Measurements from ENCODE around the gene PPP2R1A. TPM values are rescaled to one million over a fixed set of nuclear protein-coding genes. Genes with fewer than 3 reads are reported as not detected.

The PPP2R1A gene
- 100 to 1,000 TPM; 215 to 231 TPM for total RNA-seq

- H3K27ac Mint-ChIP-seq, result peak within 1 kb of the TSS; percentile 97
- ATAC-seq (peak; percentile 93), DNase-seq (peak; percentile 99)
- ChIA-PET POLR2A (interaction anchor here (0.6 to 1.6 kb wide), 5 partner anchors 8 to 498 kb away, joined by 3 to 9 read pairs (median 4); no protein-coding TSS in a partner anchor), CTCF (interaction anchor here (1.1 to 2.0 kb wide), 3 partner anchors 37 to 412 kb away, joined by 3 to 5 read pairs (median 5); no protein-coding TSS in a partner anchor)
- no peaks in the 10 kb centered on the region for H3K9me3 Mint-ChIP-seq (ENCODE audit: low read depth)
- intact Hi-C loops (cut with DNase I, micrococcal nuclease), result loop anchor here (1.0 to 5.0 kb wide), 18 partner anchors 19 to 1082 kb away; partner anchors contain the start of genes ZNF616 (in 2 of the 2), ZNF836 (in 2 of the 2), CTU1 (in 1 of the 2) and ZNF160 (in 1 of the 2)
- H3K27me3 Mint-ChIP-seq, result no peaks in the 10 kb centered on the region
- peaks cover 35% of the 10 kb centered on the region for H3K36me3 Mint-ChIP-seq (ENCODE audit: low read depth)
- peak within 1 kb of the TSS; percentile 91 for H3K4me3 Mint-ChIP-seq
- peaks cover 41% of the 10 kb centered on the region for H3K4me1 Mint-ChIP-seq
Measured at GRCh38 chr19:52189735-52190486, at the start of gene PPP2R1A. PPP2R1A (plus strand) TSS chr19:52190052; CDS start chr19:52190097, 45 bp downstream.

- no peak for ATAC-seq
- Mint-ChIP-seq H3K36me3 (ENCODE audit: low read depth) (peaks cover 19% of the 10 kb centered on the region), H3K27ac (no peak overlapping the region), H3K4me3 (no peak overlapping the region), H3K4me1 (peaks cover 27% of the 10 kb centered on the region), H3K9me3 (ENCODE audit: low read depth) (peaks cover 17% of the 10 kb centered on the region), H3K27me3 (no peaks in the 10 kb centered on the region)
- ChIA-PET POLR2A (no interaction called here), CTCF (interaction anchor here (1.9 kb wide), 1 partner anchor 96 kb away, joined by 9 read pairs; no protein-coding TSS in a partner anchor)
- no peak for DNase-seq
- intact Hi-C loops (cut with DNase I, micrococcal nuclease), result no loop called here
Measured at GRCh38 chr19:52141203-52141602, 48.6 kb upstream of the PPP2R1A start.

- Mint-ChIP-seq H3K4me1 (peaks cover 24% of the 10 kb centered on the region), H3K36me3 (ENCODE audit: low read depth) (peaks cover 17% of the 10 kb centered on the region), H3K27ac (no peak overlapping the region), H3K4me3 (no peak overlapping the region), H3K9me3 (ENCODE audit: low read depth) (peaks cover 21% of the 10 kb centered on the region), H3K27me3 (no peaks in the 10 kb centered on the region)
- POLR2A ChIA-PET, result interaction anchor here (1.2 kb wide), 1 partner anchor 47 kb away, joined by 3 read pairs; no protein-coding TSS in a partner anchor
- CTCF ChIA-PET, result interaction anchor here (0.6 to 1.9 kb wide), 2 partner anchors 10 to 95 kb away, joined by 3 to 9 read pairs; no protein-coding TSS in a partner anchor
- no peak for DNase-seq
- no peak for ATAC-seq
- intact Hi-C loops (cut with DNase I, micrococcal nuclease), result no loop called here
Measured at GRCh38 chr19:52142001-52142595, 47.8 kb upstream of the PPP2R1A start.

GRCh38 chr19:52148256-52148655 lies 41.6 kb upstream of the PPP2R1A start:
- ChIA-PET POLR2A (no interaction called here), CTCF (no interaction called here)
- peaks cover 37% of the 10 kb centered on the region for H3K9me3 Mint-ChIP-seq (ENCODE audit: low read depth)
- peaks cover 35% of the 10 kb centered on the region for H3K36me3 Mint-ChIP-seq (ENCODE audit: low read depth)
- intact Hi-C loops (cut with DNase I, micrococcal nuclease), result no loop called here
- H3K4me3 Mint-ChIP-seq, result no peak overlapping the region
- no peak overlapping the region for H3K27ac Mint-ChIP-seq
- ATAC-seq, result no peak
- no peak for DNase-seq
- no peaks in the 10 kb centered on the region for H3K27me3 Mint-ChIP-seq
- H3K4me1 Mint-ChIP-seq, result no peaks in the 10 kb centered on the region

- CTCF ChIA-PET, result no interaction called here
Measured at GRCh38 chr19:52155596-52156359, 34.1 kb upstream of the PPP2R1A start.

GRCh38 chr19:52170304-52170703 lies 19.5 kb upstream of the PPP2R1A start:
- ChIA-PET POLR2A (no interaction called here), CTCF (interaction anchor here (0.6 kb wide), 1 partner anchor 39 kb away, joined by 3 read pairs; no protein-coding TSS in a partner anchor)
- peaks cover 17% of the 10 kb centered on the region for H3K4me1 Mint-ChIP-seq
- H3K4me3 Mint-ChIP-seq, result peak overlapping the region; percentile 87
- peaks cover 1% of the 10 kb centered on the region for H3K9me3 Mint-ChIP-seq (ENCODE audit: low read depth)
- no peaks in the 10 kb centered on the region for H3K27me3 Mint-ChIP-seq
- DNase-seq (peak; percentile 37), ATAC-seq (no peak)
- H3K27ac Mint-ChIP-seq, result peak overlapping the region; percentile 93
- peaks cover 41% of the 10 kb centered on the region for H3K36me3 Mint-ChIP-seq (ENCODE audit: low read depth)
- intact Hi-C loops (cut with DNase I, micrococcal nuclease), result loop anchor here in 1 of 2 experiments (2.0 to 10.0 kb wide), 2 partner anchors 364 to 726 kb away; no protein-coding TSS in a partner anchor

More at GRCh38 chr19:52155596-52156359, 34.1 kb upstream of the PPP2R1A start:
- H3K27me3 Mint-ChIP-seq, result no peaks in the 10 kb centered on the region
- H3K27ac Mint-ChIP-seq, result no peak overlapping the region
- H3K9me3 Mint-ChIP-seq (ENCODE audit: low read depth), result peaks cover 59% of the 10 kb centered on the region
- intact Hi-C loops (cut with DNase I, micrococcal nuclease), result no loop called here
- H3K36me3 Mint-ChIP-seq (ENCODE audit: low read depth), result peaks cover 83% of the 10 kb centered on the region
- POLR2A ChIA-PET, result no interaction called here
- DNase-seq (no peak), ATAC-seq (no peak)
- no peaks in the 10 kb centered on the region for H3K4me1 Mint-ChIP-seq
- no peak overlapping the region for H3K4me3 Mint-ChIP-seq

- Mint-ChIP-seq H3K4me3 (peak overlapping the region; percentile 87), H3K9me3 (ENCODE audit: low read depth) (peaks cover 1% of the 10 kb centered on the region), H3K36me3 (ENCODE audit: low read depth) (peaks cover 36% of the 10 kb centered on the region), H3K4me1 (peaks cover 17% of the 10 kb centered on the region), H3K27ac (peak overlapping the region; percentile 93), H3K27me3 (no peaks in the 10 kb centered on the region)
- peak; percentile 16 for ATAC-seq
- intact Hi-C loops (cut with DNase I, micrococcal nuclease), result loop anchor here (1.0 to 10.0 kb wide), 8 partner anchors 18 to 726 kb away; partner anchors contain the start of genes ZNF766 (in 1 of the 2), ZNF808 (in 1 of the 2) and ZNF841 (in 1 of the 2)
- CTCF ChIA-PET, result interaction anchor here (0.6 kb wide), 2 partner anchors 39 to 81 kb away, joined by 3 read pairs; no protein-coding TSS in a partner anchor
- DNase-seq, result peak; percentile 28
- POLR2A ChIA-PET, result no interaction called here
Measured at GRCh38 chr19:52170863-52171320, 19.0 kb upstream of the PPP2R1A start.

- ChIA-PET CTCF (interaction anchor here (0.6 to 1.5 kb wide), 4 partner anchors 19 to 80 kb away, joined by 3 to 5 read pairs (median 4); no protein-coding TSS in a partner anchor), POLR2A (interaction anchor here (0.6 kb wide), 1 partner anchor 12 kb away, joined by 3 read pairs; no protein-coding TSS in a partner anchor)
- Mint-ChIP-seq H3K27me3 (no peaks in the 10 kb centered on the region), H3K4me1 (peaks cover 17% of the 10 kb centered on the region), H3K36me3 (ENCODE audit: low read depth) (peaks cover 36% of the 10 kb centered on the region), H3K4me3 (peak within 1 kb of the TSS; percentile 87), H3K27ac (peak within 1 kb of the TSS; percentile 93), H3K9me3 (ENCODE audit: low read depth) (peaks cover 1% of the 10 kb centered on the region)
- intact Hi-C loops (cut with DNase I, micrococcal nuclease), result loop anchor here (1.0 to 10.0 kb wide), 8 partner anchors 18 to 727 kb away; partner anchors contain the start of genes ZNF766 (in 1 of the 2), ZNF808 (in 1 of the 2) and ZNF841 (in 1 of the 2)
- peak; percentile 96 for ATAC-seq
- DNase-seq, result peak; percentile 96
Measured at GRCh38 chr19:52171321-52172169, 18.3 kb upstream of the PPP2R1A start, which contains the start of gene ZNF836. ZNF836 (minus strand) TSS chr19:52171621; CDS start chr19:52168072, 3,549 bp downstream.

GRCh38 chr19:52172347-52172746 lies 17.5 kb upstream of the PPP2R1A start:
- Mint-ChIP-seq H3K36me3 (ENCODE audit: low read depth) (peaks cover 32% of the 10 kb centered on the region), H3K4me3 (peak overlapping the region; percentile 87), H3K9me3 (ENCODE audit: low read depth) (peaks cover 1% of the 10 kb centered on the region), H3K27ac (peak overlapping the region; percentile 42), H3K4me1 (peaks cover 17% of the 10 kb centered on the region), H3K27me3 (no peaks in the 10 kb centered on the region)
- POLR2A ChIA-PET, result no interaction called here
- DNase-seq (no peak), ATAC-seq (no peak)
- intact Hi-C loops (cut with DNase I, micrococcal nuclease), result loop anchor here in 1 of 2 experiments (10.0 kb wide), 1 partner anchor 728 kb away; no protein-coding TSS in a partner anchor
- CTCF ChIA-PET, result interaction anchor here (1.0 to 1.5 kb wide), 3 partner anchors 47 to 65 kb away, joined by 3 to 5 read pairs (median 3); no protein-coding TSS in a partner anchor

- ChIA-PET POLR2A (no interaction called here), CTCF (interaction anchor here (1.5 kb wide), 1 partner anchor 36 kb away, joined by 3 read pairs; the partner anchor contains the start of gene ZNF616)
- intact Hi-C loops (cut with DNase I, micrococcal nuclease), result loop anchor here in 1 of 2 experiments (10.0 kb wide), 1 partner anchor 732 kb away; no protein-coding TSS in a partner anchor
- no peaks in the 10 kb centered on the region for H3K27me3 Mint-ChIP-seq
- no peak for DNase-seq
- H3K4me3 Mint-ChIP-seq, result no peak overlapping the region
- H3K9me3 Mint-ChIP-seq (ENCODE audit: low read depth), result peaks cover 1% of the 10 kb centered on the region
- peaks cover 7% of the 10 kb centered on the region for H3K4me1 Mint-ChIP-seq
- ATAC-seq, result no peak
- no peak overlapping the region for H3K27ac Mint-ChIP-seq
- H3K36me3 Mint-ChIP-seq (ENCODE audit: low read depth), result no peaks in the 10 kb centered on the region
Measured at GRCh38 chr19:52176574-52176973, 13.3 kb upstream of the PPP2R1A start.

Data from activated CD4-positive, alpha-beta T cell treated with anti-CD3 and anti-CD28 coated beads for 36 hours (primary cell).